Neuron (in vitro differentiated cells): ENCODE data around the gene CEP41.

Source experiments
- H2AFZ ChIP-seq: one replicate; pipeline ENCODE4 v1.6.1; 2013; ENCODE audit warnings: low read depth, mild to moderate bottlenecking, inconsistent platforms, low read length, moderate library complexity
- H3K27me3 ChIP-seq: one replicate; pipeline ENCODE4 v1.6.1; 2013; ENCODE audit warnings: low read length; ENCODE audit not compliant: insufficient read depth
- H3K36me3 ChIP-seq: one replicate; pipeline ENCODE4 v1.6.1; 2013; ENCODE audit warnings: low read length; ENCODE audit not compliant: insufficient read depth
- H3K4me1 ChIP-seq: one replicate; pipeline ENCODE4 v1.6.1; 2013; ENCODE audit warnings: low read length; ENCODE audit not compliant: insufficient read depth
- H3K4me3 ChIP-seq: 2 replicates; pipeline ENCODE4 v1.5.1; 2013; ENCODE audit warnings: mild to moderate bottlenecking, low read length, moderate library complexity
- H3K9me3 ChIP-seq: one replicate; pipeline ENCODE4 v1.6.1; 2013; ENCODE audit warnings: low read length

Gene CEP41

GRCh38 chr7:130440527-130441365, at the start of gene CEP41:
Gene CEP41, minus strand, starts transcription at chr7:130441016. Its CDS starts 50 bp downstream, at chr7:130440966.
- Histone ChIP-seq H3K4me1 (peaks cover 20% of the 10 kb centered on the region), H3K9me3 (peaks cover 12% of the 10 kb centered on the region), H3K4me3 (peak within 1 kb of the TSS; percentile 83), H3K27me3 (no peaks in the 10 kb centered on the region), H3K36me3 (no peaks in the 10 kb centered on the region), H2AFZ (peak within 1 kb of the TSS; percentile 79)

- H3K27me3 ChIP-seq: no peaks in the 10 kb centered on the region
- no peaks in the 10 kb centered on the region for H3K36me3 ChIP-seq
- no peaks in the 10 kb centered on the region for H3K9me3 ChIP-seq
- H3K4me3 ChIP-seq: peak overlapping the region; percentile 26
- peaks cover 13% of the 10 kb centered on the region for H3K4me1 ChIP-seq
- H2AFZ ChIP-seq: no peak overlapping the region
These were observed 49.5 kb upstream of the CEP41 start for GRCh38 chr7:130490311-130490791.

- H3K27me3 ChIP-seq: no peaks in the 10 kb centered on the region
- H3K9me3 ChIP-seq: no peaks in the 10 kb centered on the region
- H3K4me1 ChIP-seq: peaks cover 7% of the 10 kb centered on the region
- no peak overlapping the region for H3K4me3 ChIP-seq
- H3K36me3 ChIP-seq: no peaks in the 10 kb centered on the region
- H2AFZ ChIP-seq: no peak overlapping the region
These were observed 48.5 kb upstream of the CEP41 start for GRCh38 chr7:130489140-130489983.

GRCh38 chr7:130488392-130489139, 47.8 kb upstream of the CEP41 start:
- no peaks in the 10 kb centered on the region for H3K36me3 ChIP-seq
- no peaks in the 10 kb centered on the region for H3K27me3 ChIP-seq
- H3K9me3 ChIP-seq: no peaks in the 10 kb centered on the region
- no peak overlapping the region for H3K4me3 ChIP-seq
- H3K4me1 ChIP-seq: peaks cover 6% of the 10 kb centered on the region
- H2AFZ ChIP-seq: no peak overlapping the region

- Histone ChIP-seq H3K4me3 (no peak overlapping the region), H3K36me3 (no peaks in the 10 kb centered on the region), H3K27me3 (no peaks in the 10 kb centered on the region), H3K9me3 (no peaks in the 10 kb centered on the region), H3K4me1 (peaks cover 6% of the 10 kb centered on the region), H2AFZ (no peak overlapping the region)
These were observed 46.2 kb upstream of the CEP41 start for GRCh38 chr7:130486954-130487436.

GRCh38 chr7:130486114-130486953, 45.5 kb upstream of the CEP41 start:
- Histone ChIP-seq H3K27me3 (no peaks in the 10 kb centered on the region), H3K36me3 (no peaks in the 10 kb centered on the region), H3K4me1 (peaks cover 6% of the 10 kb centered on the region), H3K4me3 (no peak overlapping the region), H2AFZ (no peak overlapping the region), H3K9me3 (no peaks in the 10 kb centered on the region)

- Histone ChIP-seq H3K27me3 (no peaks in the 10 kb centered on the region), H3K4me3 (no peak overlapping the region), H3K36me3 (no peaks in the 10 kb centered on the region), H3K9me3 (no peaks in the 10 kb centered on the region), H3K4me1 (peaks cover 6% of the 10 kb centered on the region), H2AFZ (no peak overlapping the region)
These were observed 44.9 kb upstream of the CEP41 start for GRCh38 chr7:130485734-130486113.

- Histone ChIP-seq H3K27me3 (no peaks in the 10 kb centered on the region), H2AFZ (no peak overlapping the region), H3K4me3 (no peak overlapping the region), H3K4me1 (no peaks in the 10 kb centered on the region), H3K9me3 (no peaks in the 10 kb centered on the region), H3K36me3 (no peaks in the 10 kb centered on the region)
These were observed 42.2 kb upstream of the CEP41 start for GRCh38 chr7:130483031-130483430.

GRCh38 chr7:130481898-130482297, 41.1 kb upstream of the CEP41 start:
- Histone ChIP-seq H3K9me3 (peaks cover 2% of the 10 kb centered on the region), H2AFZ (no peak overlapping the region), H3K4me1 (peaks cover under 1% of the 10 kb centered on the region), H3K36me3 (no peaks in the 10 kb centered on the region), H3K27me3 (no peaks in the 10 kb centered on the region), H3K4me3 (no peak overlapping the region)

- H3K4me1 ChIP-seq: peaks cover 19% of the 10 kb centered on the region
- H2AFZ ChIP-seq: no peak overlapping the region
- peaks cover 2% of the 10 kb centered on the region for H3K9me3 ChIP-seq
- no peak overlapping the region for H3K4me3 ChIP-seq
- H3K36me3 ChIP-seq: no peaks in the 10 kb centered on the region
- H3K27me3 ChIP-seq: no peaks in the 10 kb centered on the region
These were observed 39.0 kb upstream of the CEP41 start for GRCh38 chr7:130479716-130480400.

- no peaks in the 10 kb centered on the region for H3K36me3 ChIP-seq
- peaks cover 19% of the 10 kb centered on the region for H3K4me1 ChIP-seq
- H2AFZ ChIP-seq: no peak overlapping the region
- H3K27me3 ChIP-seq: no peaks in the 10 kb centered on the region
- no peak overlapping the region for H3K4me3 ChIP-seq
- H3K9me3 ChIP-seq: peaks cover 2% of the 10 kb centered on the region
These were observed 38.2 kb upstream of the CEP41 start for GRCh38 chr7:130478991-130479390.
